GM18907 (cell line): ENCODE data around the gene MIA3.

Experiments used
- ATAC-seq: cut with Tn5 transposase; IDR thresholded peaks from one replicate; pipeline ENCODE4 v1.9.1; 2021; ENCODE audit warnings: mild to moderate bottlenecking, moderate library complexity; ENCODE audit not compliant: unreplicated experiment

MIA3 gene

GRCh38 chr1:222713091-222713961 lies 95.4 kb downstream of the MIA3 start:
- peak; percentile 81 for ATAC-seq

- no peak for ATAC-seq
Measured at GRCh38 chr1:222716393-222716792, 98.5 kb downstream of the MIA3 start.
